Suprapubic skin (tissue), 3 donors: ENCODE data around the gene RAF1.
"Not testable (repeated sequence)": the region's sequence is repeated elsewhere in the genome, so short reads cannot be mapped to it uniquely, and the experiment has no call there.

Experiments used
- POLR2A ChIP-seq, 2 donors: fragments of 450-650 bp; IDR thresholded peaks; one replicate each; pipeline ENCODE4 v1.6.1; 2017; ENCODE audit warnings: antibody characterized with exemption in 2 of 2, mild to moderate bottlenecking in 2 of 2, moderate library complexity in 2 of 2
- TF ChIP-seq, protein P1 (sequence below), 2 donors: fragments of 200-600 bp in 1 of 2; fragments of 450-650 bp in 1 of 2; sonication (generic) in 1 of 2; IDR thresholded peaks; one replicate each; pipeline ENCODE4 v1.5.1; 2016 to 2019; ENCODE audit warnings: antibody characterized with exemption in 2 of 2, mild to moderate bottlenecking in 1 of 2, moderate library complexity in 1 of 2

- not testable (repeated sequence) for TF ChIP-seq POLR2A (IDR thresholded peaks at IDR 0.05)
- TF ChIP-seq, protein P1, sequence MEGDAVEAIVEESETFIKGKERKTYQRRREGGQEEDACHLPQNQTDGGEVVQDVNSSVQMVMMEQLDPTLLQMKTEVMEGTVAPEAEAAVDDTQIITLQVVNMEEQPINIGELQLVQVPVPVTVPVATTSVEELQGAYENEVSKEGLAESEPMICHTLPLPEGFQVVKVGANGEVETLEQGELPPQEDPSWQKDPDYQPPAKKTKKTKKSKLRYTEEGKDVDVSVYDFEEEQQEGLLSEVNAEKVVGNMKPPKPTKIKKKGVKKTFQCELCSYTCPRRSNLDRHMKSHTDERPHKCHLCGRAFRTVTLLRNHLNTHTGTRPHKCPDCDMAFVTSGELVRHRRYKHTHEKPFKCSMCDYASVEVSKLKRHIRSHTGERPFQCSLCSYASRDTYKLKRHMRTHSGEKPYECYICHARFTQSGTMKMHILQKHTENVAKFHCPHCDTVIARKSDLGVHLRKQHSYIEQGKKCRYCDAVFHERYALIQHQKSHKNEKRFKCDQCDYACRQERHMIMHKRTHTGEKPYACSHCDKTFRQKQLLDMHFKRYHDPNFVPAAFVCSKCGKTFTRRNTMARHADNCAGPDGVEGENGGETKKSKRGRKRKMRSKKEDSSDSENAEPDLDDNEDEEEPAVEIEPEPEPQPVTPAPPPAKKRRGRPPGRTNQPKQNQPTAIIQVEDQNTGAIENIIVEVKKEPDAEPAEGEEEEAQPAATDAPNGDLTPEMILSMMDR (IDR thresholded peaks at IDR 0.05) = not testable (repeated sequence)
Observed at GRCh38 chr3:12640853-12641252, 23.1 kb downstream of the RAF1 start.
